GM12872 (cell line): Measurements from ENCODE around the gene CAV1.

ENCODE experiments used
- TF ChIP-seq, protein P1 (sequence below): IDR thresholded peaks from 3 replicates; pipeline ENCODE4 v1.5.1; 2011; ENCODE audit warnings: low read depth, mild to moderate bottlenecking, low read length, moderate library complexity; ENCODE audit not compliant: insufficient read depth

CAV1 gene

DNA sequence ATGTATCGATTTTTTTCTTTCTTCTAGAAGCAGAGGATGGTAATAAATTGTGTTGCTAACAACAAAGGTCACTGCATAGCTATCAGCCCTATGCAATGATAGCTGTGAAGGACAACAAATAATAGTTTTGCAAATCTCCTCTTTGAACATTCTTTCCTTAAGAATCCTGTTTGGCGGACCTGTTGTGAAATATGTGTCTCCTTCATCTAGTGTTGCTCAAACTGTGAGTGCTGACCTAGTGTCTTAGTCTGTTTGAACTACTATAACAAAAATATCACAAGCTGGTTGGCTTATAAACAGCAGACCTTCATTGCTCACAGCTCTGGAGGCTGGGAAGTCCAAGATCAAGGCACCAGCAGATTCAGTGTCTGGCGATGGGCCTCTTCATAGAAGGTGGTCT, 53.7 kb downstream of the CAV1 start:
- TF ChIP-seq, protein P1, sequence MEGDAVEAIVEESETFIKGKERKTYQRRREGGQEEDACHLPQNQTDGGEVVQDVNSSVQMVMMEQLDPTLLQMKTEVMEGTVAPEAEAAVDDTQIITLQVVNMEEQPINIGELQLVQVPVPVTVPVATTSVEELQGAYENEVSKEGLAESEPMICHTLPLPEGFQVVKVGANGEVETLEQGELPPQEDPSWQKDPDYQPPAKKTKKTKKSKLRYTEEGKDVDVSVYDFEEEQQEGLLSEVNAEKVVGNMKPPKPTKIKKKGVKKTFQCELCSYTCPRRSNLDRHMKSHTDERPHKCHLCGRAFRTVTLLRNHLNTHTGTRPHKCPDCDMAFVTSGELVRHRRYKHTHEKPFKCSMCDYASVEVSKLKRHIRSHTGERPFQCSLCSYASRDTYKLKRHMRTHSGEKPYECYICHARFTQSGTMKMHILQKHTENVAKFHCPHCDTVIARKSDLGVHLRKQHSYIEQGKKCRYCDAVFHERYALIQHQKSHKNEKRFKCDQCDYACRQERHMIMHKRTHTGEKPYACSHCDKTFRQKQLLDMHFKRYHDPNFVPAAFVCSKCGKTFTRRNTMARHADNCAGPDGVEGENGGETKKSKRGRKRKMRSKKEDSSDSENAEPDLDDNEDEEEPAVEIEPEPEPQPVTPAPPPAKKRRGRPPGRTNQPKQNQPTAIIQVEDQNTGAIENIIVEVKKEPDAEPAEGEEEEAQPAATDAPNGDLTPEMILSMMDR = no peak

DNA sequence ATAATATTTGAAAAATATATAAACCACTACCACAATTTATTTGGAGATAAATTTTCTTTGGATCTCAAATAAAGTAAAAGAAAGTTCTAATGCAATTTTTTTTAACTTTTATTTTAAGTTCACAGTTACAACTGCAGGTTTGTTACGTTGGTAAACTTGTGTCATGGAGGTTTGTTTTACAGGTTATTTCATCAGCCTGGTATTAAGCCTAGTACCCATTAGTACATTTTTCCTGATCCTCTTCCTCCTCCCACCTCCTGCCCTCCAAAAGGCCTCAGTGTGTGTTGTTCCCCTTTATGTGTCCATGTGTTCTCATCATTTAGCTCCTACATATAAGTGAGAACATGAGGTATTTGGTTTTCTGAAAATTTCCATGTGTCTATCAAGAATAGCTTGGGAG, 54.5 kb downstream of the CAV1 start:
- TF ChIP-seq, protein P1 = no peak

DNA sequence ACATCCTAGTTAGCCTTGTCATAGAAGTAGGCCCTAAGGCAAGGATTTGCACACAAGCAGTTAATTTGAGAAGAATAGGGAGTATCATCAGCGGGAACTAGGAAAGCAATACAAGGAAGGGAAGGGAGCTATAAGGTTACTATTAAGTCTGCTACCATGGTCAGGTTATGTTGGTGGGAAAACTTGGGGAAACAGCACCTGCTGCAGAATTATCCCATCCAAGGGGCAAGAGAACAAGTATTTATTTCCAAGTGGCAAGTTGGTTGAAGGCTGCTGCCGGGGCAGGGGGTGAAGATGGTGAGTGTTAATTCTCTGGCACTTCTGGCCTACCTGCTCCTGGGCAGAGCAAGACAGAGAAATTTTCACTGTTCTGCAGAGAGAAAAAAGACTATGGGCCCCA, 55.0 kb downstream of the CAV1 start:
- TF ChIP-seq, protein P1 = no peak

DNA sequence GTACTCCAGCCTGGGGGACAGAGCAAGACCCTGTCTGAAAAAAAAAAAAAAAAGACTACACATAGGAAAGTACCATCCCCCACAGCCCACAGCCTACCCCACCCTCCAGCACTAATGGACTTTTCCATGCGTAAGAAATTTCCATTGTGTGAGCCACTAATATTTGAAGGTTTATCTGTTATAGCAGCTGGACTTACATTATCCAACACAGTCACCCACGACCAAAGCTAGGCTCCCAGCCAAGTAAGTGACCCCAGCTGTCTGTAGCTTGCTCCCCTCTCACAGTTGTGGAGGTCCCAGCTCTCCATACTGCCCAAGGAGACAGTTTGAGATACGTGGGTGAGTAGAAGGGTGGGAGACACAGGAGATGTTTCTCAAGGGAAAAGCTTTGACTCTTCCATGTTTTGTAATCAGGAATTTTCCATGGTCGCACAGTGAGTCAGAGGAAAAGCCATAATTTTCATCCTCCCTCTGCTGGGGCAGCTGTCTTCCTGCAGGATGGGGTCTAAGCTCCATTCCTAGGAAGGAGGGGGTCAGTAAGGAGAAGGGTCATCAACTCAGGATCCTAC, 57.4 kb downstream of the CAV1 start:
- TF ChIP-seq, protein P1 = no peak

DNA sequence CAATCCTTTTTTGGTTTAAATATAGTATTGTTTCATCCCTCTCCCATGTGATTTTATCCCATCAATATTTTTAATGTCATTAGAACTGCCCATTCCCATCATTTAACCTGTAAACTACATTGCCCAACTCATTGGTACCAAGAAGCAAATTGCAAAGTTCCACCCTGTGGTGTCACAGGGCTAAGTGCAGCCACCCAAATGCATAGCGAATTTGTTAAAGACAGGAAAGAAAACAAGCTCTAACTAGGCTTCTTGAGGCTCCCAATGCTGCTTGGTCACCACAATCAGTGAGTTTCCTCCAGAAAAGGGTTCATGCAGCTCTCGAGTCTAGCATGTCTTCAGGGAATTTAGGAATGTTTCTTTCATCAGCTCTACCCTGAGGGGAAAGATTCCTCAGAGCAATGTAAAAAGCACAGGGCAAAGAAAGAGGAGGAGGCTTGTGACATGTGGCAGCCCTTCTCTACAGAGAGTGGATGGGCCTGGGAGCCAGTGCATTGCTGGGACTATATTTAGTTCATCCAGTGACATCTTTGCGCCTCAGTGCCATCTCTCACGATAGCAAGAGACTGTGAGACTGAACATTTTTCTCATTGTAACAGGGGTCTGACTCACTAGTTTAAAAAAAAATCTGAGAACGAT, 58.1 kb downstream of the CAV1 start:
- TF ChIP-seq, protein P1 = no peak

DNA sequence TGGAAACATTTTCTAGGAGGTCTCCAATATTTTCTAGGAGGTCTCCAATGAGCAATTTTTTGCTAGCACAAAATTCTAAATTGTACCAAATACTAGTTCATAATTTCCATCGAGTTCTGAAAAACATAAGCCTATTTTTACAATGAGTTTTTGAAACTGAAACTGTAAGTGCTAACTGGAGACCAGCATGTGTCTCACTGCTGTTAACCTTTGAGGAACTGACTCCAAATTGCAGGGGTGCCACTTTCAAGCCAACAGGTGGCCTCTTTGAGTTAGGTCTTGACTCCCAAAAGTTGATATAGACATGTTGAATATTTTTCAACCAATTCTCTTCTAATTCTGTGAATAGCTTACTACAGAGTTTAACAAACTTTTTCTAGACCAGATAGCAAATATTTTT, 58.8 kb downstream of the CAV1 start:
- TF ChIP-seq, protein P1 = 0 out of 3 replicates have a peak, but pooled peaks have one; percentile 23

DNA sequence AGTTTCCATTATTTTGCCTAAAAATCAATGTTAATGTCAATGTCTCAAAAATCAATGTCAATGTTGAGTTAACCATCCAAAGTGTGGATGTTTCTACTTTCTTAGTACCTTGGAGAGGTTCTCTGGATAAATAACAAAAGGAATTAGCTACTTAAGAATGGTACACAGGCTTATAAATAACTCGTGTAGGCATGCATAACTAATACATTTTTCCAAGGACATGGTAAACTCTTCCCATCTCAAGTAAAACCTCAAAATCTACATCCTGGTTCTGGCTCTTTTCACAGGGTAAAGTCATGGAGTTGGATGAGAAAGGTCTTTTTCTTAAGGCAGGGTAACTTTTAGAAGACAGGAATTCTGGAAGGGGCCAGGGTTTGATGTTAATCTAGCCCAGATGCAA, 59.9 kb downstream of the CAV1 start:
- TF ChIP-seq, protein P1 = no peak
